GM18870 (cell line): ENCODE measurements around the gene ABHD2.

ENCODE experiments used
- ATAC-seq: cut with Tn5 transposase; IDR thresholded peaks from one replicate; pipeline ENCODE4 v1.9.1; 2021; ENCODE audit warnings: moderate library complexity; ENCODE audit not compliant: unreplicated experiment

The ABHD2 gene

GRCh38 chr15:89187301-89187985, 99.2 kb downstream of the ABHD2 start:
- ATAC-seq, result no peak

GRCh38 chr15:89187986-89188514, 99.8 kb downstream of the ABHD2 start:
- no peak for ATAC-seq

- ATAC-seq, result no peak
These were observed 103.9 kb downstream of the ABHD2 start for GRCh38 chr15:89192136-89192535.

GRCh38 chr15:89192766-89193165, 104.5 kb downstream of the ABHD2 start:
- ATAC-seq, result no peak

DNA sequence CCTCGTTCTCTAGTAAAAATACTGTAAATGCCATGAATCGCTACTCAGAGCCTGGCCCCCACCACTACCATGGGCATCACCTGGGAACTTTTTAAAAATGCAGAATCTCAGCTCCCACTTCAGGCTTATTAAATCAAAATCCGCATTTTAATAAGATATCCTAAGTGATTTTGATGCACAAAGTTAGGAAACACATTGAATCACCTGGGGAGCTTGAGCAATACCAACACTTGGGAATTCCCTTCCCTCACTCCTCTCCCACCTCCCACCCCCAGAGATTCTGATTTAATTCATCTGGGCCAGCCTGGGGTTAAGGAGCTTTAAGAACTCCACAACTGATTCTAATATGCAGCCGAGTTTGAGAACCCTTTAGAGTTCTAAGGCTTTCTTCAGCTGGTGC, 106.4 kb downstream of the ABHD2 start:
- no peak for ATAC-seq

DNA sequence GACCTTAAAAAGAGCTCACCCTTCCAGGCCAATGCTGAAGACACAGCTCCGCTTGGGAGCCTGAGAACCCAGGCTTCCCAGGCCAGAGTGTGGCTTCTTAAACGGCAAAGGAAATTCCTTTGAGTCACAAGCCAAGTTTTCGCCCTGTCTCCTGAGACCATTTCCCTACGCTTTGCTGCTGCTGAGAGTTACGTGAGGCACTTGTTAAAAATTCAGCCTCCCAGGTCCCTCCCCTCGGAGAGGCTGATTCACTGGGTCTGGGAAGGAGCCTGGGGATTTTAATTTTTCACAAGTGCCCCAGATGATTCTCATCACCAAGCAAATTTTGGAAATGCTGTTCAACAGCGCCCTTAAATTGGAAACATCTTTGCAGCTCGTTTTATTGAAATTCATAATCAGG, 107.6 kb downstream of the ABHD2 start:
- no peak for ATAC-seq

DNA sequence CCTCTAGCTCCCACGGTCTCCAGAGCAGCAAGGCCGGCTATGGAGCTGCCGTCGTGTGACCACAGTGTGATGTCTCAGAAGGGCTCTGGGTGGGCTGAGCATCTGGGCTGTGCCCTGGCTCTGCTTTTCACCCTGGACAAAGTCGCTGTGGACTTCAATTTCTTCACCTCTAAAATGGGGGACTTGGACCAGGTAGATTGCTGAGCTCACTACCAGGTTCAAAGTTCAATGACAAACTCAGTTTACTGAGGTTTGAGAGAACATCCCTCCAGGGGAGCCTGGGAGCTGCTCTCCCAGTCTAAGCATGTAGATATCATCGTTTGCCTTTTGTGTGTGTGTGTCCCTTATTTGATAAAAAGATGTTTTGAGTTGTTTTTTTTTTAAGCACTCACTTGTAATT, 108.0 kb downstream of the ABHD2 start:
- no peak for ATAC-seq

DNA sequence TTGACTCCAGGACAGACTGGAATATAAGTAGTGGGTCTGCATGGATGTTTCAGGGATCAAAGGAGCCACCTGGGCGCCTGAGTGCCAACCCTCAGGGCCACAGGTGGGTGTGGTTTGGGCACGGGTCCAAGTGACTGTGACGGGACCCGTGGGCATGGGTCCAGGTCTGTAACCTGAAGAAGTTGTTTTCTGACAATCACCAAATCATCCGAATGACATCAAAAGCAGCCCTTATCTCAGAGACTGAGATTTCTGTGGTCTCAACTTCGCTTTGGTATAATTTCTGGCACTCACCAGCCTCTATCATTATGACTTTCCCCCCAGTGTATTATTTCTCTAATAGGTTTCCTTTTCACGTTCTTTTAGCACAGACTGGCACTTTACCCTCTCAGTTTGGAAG, 108.7 kb downstream of the ABHD2 start:
- no peak for ATAC-seq

DNA sequence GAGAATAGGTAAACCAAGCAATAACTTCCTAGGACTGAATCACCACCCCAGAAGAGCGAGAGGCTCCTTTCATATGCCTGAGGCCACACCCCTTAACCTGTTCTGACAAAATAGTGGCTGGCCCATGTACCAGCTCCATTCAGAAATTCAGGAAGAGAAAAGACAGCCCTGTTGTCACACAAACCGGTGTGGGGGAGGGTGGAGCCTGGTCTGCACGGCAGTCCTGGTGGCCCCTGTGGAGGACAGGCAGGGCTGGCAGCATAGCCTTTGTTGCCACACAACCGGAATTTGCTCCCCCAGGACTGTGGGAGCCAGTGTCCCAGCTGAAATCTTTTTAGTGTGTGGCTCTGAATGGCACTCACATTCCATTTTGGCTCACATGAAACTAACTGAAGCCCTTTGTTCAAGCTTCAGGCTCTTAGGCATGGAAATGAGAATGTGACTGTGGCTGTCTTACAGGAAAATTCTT, 109.3 kb downstream of the ABHD2 start:
- no peak for ATAC-seq

GRCh38 chr15:89198196-89198595, 109.9 kb downstream of the ABHD2 start:
- ATAC-seq, result no peak

- ATAC-seq, result no peak
These were observed 110.7 kb downstream of the ABHD2 start for GRCh38 chr15:89198934-89199333.

DNA sequence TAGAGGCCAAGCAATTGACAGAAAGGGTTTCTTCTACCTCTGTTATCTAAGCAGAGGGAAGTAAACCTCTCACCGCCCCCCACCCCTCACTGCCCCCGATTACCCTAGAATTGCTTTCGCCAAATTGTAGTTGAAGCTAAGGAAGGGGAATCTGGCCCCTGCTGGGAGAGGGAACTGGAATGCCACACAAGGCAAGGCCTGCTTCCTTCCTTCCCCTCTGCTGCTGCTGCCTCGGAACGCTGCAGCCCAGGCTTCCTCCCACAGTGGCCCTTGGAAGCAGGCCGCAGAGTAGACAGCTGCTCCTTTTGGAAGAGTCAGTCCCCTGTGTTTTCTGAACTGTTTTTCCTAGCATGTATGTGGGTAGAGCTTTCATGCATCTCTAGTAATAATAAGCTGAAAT, 111.5 kb downstream of the ABHD2 start:
- ATAC-seq, result no peak

- ATAC-seq, result no peak
These were observed 111.9 kb downstream of the ABHD2 start for GRCh38 chr15:89200182-89200581.

GRCh38 chr15:89201465-89202005, 113.3 kb downstream of the ABHD2 start:
- ATAC-seq, result no peak

DNA sequence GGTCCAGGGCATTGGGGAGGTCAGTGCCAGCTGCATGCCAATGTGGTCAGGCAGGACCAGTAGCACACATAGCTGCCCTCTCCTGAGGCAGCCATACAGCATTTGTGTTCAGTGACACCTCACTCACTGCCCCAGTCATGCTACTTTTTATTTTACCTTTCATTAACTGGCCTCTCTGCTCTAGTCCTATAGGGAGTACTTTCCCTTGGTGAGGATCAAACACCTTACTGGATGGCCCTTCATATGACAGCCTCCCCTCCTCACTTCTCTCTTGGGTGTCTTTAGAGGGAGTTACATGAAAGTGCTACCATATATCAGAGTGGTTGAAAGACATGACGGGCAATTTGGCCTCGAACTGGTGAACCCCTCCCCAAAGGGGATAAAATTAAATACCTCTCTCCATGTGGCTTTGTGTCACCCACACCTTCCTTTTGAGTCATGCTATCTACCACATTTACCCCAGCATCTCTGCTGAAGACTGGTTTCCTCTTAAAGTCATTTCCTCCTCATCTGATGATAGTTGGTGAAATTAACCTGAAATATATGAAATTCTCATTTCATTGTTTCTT, 115.5 kb downstream of the ABHD2 start:
- no peak for ATAC-seq

- ATAC-seq, result no peak
These were observed 117.8 kb downstream of the ABHD2 start for GRCh38 chr15:89205991-89206585.

- ATAC-seq, result no peak
These were observed 118.7 kb downstream of the ABHD2 start for GRCh38 chr15:89206908-89207331.

DNA sequence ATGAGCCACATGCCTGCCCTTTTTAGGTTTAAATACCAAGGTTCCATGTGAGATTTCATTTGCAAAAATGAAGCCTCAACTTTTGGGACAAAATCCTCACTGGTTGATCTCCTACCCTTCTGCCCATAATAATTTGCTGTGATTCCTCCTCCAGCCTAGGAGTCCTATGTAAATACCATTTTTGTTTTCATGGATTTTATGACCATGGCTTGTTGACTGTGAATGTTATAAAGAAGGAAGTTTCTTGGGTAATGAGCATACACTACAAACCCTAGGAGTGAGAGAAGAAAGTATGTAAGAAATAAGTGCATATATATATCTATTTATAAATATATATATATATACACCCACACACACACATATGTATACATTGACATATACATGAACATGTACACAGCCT, 120.0 kb downstream of the ABHD2 start:
- ATAC-seq, result no peak

- ATAC-seq, result no peak
These were observed 120.8 kb downstream of the ABHD2 start for GRCh38 chr15:89209057-89209456.

- ATAC-seq, result no peak
These were observed 123.5 kb downstream of the ABHD2 start for GRCh38 chr15:89211678-89212170.

DNA sequence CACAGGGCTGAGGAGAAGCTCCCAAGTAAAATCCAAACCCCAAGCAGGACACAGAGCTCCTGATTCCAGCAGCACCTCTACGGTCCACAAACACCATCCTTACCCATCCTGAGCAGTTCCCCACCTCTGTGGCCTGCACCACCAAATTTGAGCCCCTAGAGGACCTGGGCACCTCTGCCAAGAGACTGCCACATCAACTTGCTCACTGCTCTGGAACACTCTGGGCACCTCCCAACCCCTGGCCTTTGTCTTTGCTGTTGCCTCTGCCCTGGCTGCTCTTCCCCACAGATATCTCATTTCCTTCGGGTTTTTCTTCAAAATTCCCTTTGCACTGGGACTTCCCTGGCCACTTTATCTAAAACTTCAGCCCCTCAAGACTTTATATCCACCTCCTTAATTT, 127.4 kb downstream of the ABHD2 start:
- no peak for ATAC-seq

DNA sequence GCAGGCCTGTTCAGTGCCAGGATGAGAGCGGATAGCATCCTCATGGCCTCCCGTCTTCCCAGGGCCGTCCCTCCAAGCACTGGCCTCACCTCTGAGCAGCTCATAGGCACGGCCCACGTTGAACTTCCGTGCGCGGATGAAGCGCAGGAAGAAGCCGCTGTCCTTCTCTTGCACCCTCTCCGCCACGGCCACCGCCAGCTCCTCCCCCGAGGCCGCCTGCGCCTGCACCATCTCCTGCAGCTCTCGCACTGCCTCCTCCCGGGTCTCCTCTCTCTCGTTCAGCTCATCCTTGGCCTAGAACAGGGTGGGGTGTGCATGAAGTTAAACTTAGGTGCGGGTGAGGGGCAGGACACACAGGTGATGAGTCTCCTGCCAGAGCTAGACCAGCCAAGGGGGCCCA, 128.8 kb downstream of the ABHD2 start:
- no peak for ATAC-seq
